ENCODE data around the gene INAFM1.
"Not testable (repeated sequence)": the region's sequence is repeated elsewhere in the genome, so short reads cannot be mapped to it uniquely, and the experiment has no call there.

INAFM1 gene

GRCh38 chr19:47241919-47242577 lies 32.6 kb upstream of the INAFM1 start:
- DNase-seq = no peak

GRCh38 chr19:47243364-47243775 lies 31.3 kb upstream of the INAFM1 start:
- no peak for DNase-seq

GRCh38 chr19:47243776-47244547 lies 30.7 kb upstream of the INAFM1 start:
- DNase-seq = peak; percentile 96

- DNase-seq = peak; percentile 68
Measured at GRCh38 chr19:47247308-47247990, 27.2 kb upstream of the INAFM1 start.

- DNase-seq = not testable (repeated sequence)
Measured at GRCh38 chr19:47253016-47253415, 21.7 kb upstream of the INAFM1 start.

- no peak for DNase-seq
Measured at GRCh38 chr19:47253467-47253881, 21.2 kb upstream of the INAFM1 start.

GRCh38 chr19:47253970-47254369 lies 20.7 kb upstream of the INAFM1 start:
- no peak for DNase-seq

- peak; percentile 97 for DNase-seq
Measured at GRCh38 chr19:47255879-47256692, 18.6 kb upstream of the INAFM1 start, which contains the start of gene CCDC9. Gene CCDC9 (plus strand): TSS chr19:47256525. CDS start chr19:47258401, 1,876 bp downstream.

- DNase-seq = peak; percentile 100
Measured at GRCh38 chr19:47256693-47257410, 17.8 kb upstream of the INAFM1 start.

- DNase-seq = no peak
Measured at GRCh38 chr19:47257411-47258169, 17.1 kb upstream of the INAFM1 start.

- DNase-seq = no peak
Measured at GRCh38 chr19:47258434-47258833, 16.3 kb upstream of the INAFM1 start.

GRCh38 chr19:47258895-47259555 lies 15.7 kb upstream of the INAFM1 start:
- DNase-seq = no peak

GRCh38 chr19:47260476-47260875 lies 14.2 kb upstream of the INAFM1 start:
- DNase-seq = no peak

- DNase-seq = peak; percentile 95
Measured at GRCh38 chr19:47261946-47262793, 12.5 kb upstream of the INAFM1 start.

GRCh38 chr19:47264629-47265028 lies 10.1 kb upstream of the INAFM1 start:
- DNase-seq = no peak

GRCh38 chr19:47266401-47266941 lies 8.2 kb upstream of the INAFM1 start:
- DNase-seq = no peak

- no peak for DNase-seq
Measured at GRCh38 chr19:47267350-47267759, 7.3 kb upstream of the INAFM1 start.

- no peak for DNase-seq
Measured at GRCh38 chr19:47268028-47268427, 6.7 kb upstream of the INAFM1 start.

- DNase-seq = no peak
Measured at GRCh38 chr19:47269596-47269995, 5.1 kb upstream of the INAFM1 start.

Data from MV-4-11 (cell line).